Breast epithelium (tissue), 4 donors: Measurements from ENCODE around the gene GUCA2A. TPM values are rescaled to one million over a fixed set of nuclear protein-coding genes. Genes with fewer than 3 reads are reported as not detected.

Experiments used
- DNase-seq, 2 donors: peaks; one replicate each; pipeline ENCODE4 v3.0.0-alpha.2; 2019; ENCODE audit warnings: low spot score in 2 of 2
- H3K27ac ChIP-seq, 2 donors: fragments of 200-600 bp; sonication (generic) in 1 of 2; one replicate each; pipeline ENCODE4 v1.5.1; 2016 to 2019; ENCODE audit warnings: mild to moderate bottlenecking in 1 of 2
- H3K27me3 ChIP-seq, 2 donors: fragments of 200-600 bp; sonication (generic) in 1 of 2; one replicate each; pipeline versions ENCODE4 v1.5.1 to v1.6.0; 2017 to 2019; ENCODE audit warnings: control low read depth in 1 of 2, mild to moderate bottlenecking in 1 of 2
- H3K36me3 ChIP-seq: fragments of 200-600 bp; one replicate; pipeline ENCODE4 v1.5.1; 2019
- H3K4me1 ChIP-seq, 2 donors: fragments of 200-600 bp; sonication (generic); one replicate each; pipeline ENCODE4 v1.5.1; 2016 to 2019; ENCODE audit warnings: control low read depth in 1 of 2
- H3K4me3 ChIP-seq, 3 donors: fragments of 200-600 bp; sonication (generic); 1 replicate in 2 of 3; 2 replicates in 1 of 3; pipeline ENCODE4 v1.5.1; 2016 to 2019; ENCODE audit warnings: mild to moderate bottlenecking in 3 of 3, moderate library complexity in 2 of 3
- H3K9me3 ChIP-seq, 2 donors: fragments of 200-600 bp; sonication (generic) in 1 of 2; one replicate each; pipeline ENCODE4 v1.5.1; 2016 to 2019; ENCODE audit warnings: control low read depth in 1 of 2
- POLR2A ChIP-seq: fragments of 450-650 bp; IDR thresholded peaks from one replicate; pipeline ENCODE4 v1.6.1; 2016; ENCODE audit warnings: antibody characterized with exemption, mild to moderate bottlenecking, moderate library complexity
- POLR2AphosphoS5 ChIP-seq, 3 donors: sonication (generic); formaldehyde crosslinking; IDR thresholded peaks; one replicate each; pipeline ENCODE4 v1.6.1; 2017; ENCODE audit warnings: antibody characterized with exemption in 3 of 3
- intact Hi-C: fragments of 100-400 bp; cut with DNase I; formaldehyde crosslinking; loops from one replicate; pipeline ENCODE4 v1.15.1; 2023; ENCODE audit warnings: low total_unique reads
- total RNA-seq, 3 donors: library from RNA; depleted of rRNA; stranded (reverse); fragments of >200 nt; gene quantifications; one replicate each; pipeline ENCODE4 v1.1.0, GENCODE V29; 2016
- TF ChIP-seq, protein P1 (sequence below), 3 donors: fragments of 450-650 bp; IDR thresholded peaks; one replicate each; pipeline ENCODE4 v1.5.1; 2016 to 2017; ENCODE audit warnings: antibody characterized with exemption in 3 of 3, mild to moderate bottlenecking in 3 of 3, moderate library complexity in 3 of 3

The GUCA2A gene
- total RNA-seq, 3 donors from 2014 or later, result 8.8 TPM; not detected in 2

DNA sequence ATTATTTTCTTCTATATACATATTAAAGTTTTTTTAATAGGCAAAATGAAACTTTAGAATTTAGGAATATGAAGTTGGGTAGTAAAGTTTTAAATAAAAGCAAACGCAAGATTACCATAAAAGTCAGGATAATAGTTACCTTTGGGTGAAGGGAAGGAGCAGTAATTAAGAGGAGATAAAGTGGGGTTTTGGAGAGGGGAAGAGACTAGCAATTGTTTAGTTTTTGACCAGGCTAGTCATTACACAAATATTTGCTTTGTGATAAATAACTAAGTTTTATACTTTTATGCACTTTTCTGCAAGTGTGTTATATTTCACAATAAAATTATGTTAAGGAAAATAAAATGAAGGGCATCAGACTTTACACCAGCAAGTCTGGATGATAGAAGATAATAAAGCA lies 39.0 kb downstream of the GUCA2A start:
- Histone ChIP-seq H3K4me3 (no peak overlapping the region), H3K4me1 (no peaks in the 10 kb centered on the region), H3K27me3 (no peaks in the 10 kb centered on the region), H3K36me3 (no peaks in the 10 kb centered on the region), H3K27ac (no peak overlapping the region), H3K9me3 (no peaks in the 10 kb centered on the region)
- intact Hi-C loops, result no loop called here
- DNase-seq, result no peak
- TF ChIP-seq, protein P1, sequence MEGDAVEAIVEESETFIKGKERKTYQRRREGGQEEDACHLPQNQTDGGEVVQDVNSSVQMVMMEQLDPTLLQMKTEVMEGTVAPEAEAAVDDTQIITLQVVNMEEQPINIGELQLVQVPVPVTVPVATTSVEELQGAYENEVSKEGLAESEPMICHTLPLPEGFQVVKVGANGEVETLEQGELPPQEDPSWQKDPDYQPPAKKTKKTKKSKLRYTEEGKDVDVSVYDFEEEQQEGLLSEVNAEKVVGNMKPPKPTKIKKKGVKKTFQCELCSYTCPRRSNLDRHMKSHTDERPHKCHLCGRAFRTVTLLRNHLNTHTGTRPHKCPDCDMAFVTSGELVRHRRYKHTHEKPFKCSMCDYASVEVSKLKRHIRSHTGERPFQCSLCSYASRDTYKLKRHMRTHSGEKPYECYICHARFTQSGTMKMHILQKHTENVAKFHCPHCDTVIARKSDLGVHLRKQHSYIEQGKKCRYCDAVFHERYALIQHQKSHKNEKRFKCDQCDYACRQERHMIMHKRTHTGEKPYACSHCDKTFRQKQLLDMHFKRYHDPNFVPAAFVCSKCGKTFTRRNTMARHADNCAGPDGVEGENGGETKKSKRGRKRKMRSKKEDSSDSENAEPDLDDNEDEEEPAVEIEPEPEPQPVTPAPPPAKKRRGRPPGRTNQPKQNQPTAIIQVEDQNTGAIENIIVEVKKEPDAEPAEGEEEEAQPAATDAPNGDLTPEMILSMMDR (IDR thresholded peaks at IDR 0.05), result no peak
- TF ChIP-seq POLR2AphosphoS5 (IDR thresholded peaks at IDR 0.05) (no peak), POLR2A (no peak)

- intact Hi-C loops, result no loop called here
- no peak overlapping the region for H3K4me3 ChIP-seq
- no peaks in the 10 kb centered on the region for H3K27me3 ChIP-seq
- no peak for DNase-seq
- no peak overlapping the region for H3K27ac ChIP-seq
- TF ChIP-seq, protein P1 (IDR thresholded peaks at IDR 0.05), result no peak
- no peak for TF ChIP-seq POLR2A
- TF ChIP-seq POLR2AphosphoS5 (IDR thresholded peaks at IDR 0.05), result no peak
- no peaks in the 10 kb centered on the region for H3K9me3 ChIP-seq
- no peaks in the 10 kb centered on the region for H3K36me3 ChIP-seq
- H3K4me1 ChIP-seq, result no peaks in the 10 kb centered on the region
These were observed 42.1 kb downstream of the GUCA2A start for GRCh38 chr1:42122408-42122807.

- TF ChIP-seq POLR2AphosphoS5 (IDR thresholded peaks at IDR 0.05) (no peak), POLR2A (no peak)
- TF ChIP-seq, protein P1 (IDR thresholded peaks at IDR 0.05), result no peak
- no peaks in the 10 kb centered on the region for H3K27me3 ChIP-seq
- intact Hi-C loops, result no loop called here
- H3K27ac ChIP-seq, result no peak overlapping the region
- H3K4me1 ChIP-seq, result no peaks in the 10 kb centered on the region
- no peaks in the 10 kb centered on the region for H3K36me3 ChIP-seq
- no peak overlapping the region for H3K4me3 ChIP-seq
- DNase-seq, result no peak
- H3K9me3 ChIP-seq, result no peaks in the 10 kb centered on the region
These were observed 46.4 kb downstream of the GUCA2A start for GRCh38 chr1:42118125-42118524.

- no peaks in the 10 kb centered on the region for H3K27me3 ChIP-seq
These were observed 47.3 kb downstream of the GUCA2A start for GRCh38 chr1:42117214-42117613.

DNA sequence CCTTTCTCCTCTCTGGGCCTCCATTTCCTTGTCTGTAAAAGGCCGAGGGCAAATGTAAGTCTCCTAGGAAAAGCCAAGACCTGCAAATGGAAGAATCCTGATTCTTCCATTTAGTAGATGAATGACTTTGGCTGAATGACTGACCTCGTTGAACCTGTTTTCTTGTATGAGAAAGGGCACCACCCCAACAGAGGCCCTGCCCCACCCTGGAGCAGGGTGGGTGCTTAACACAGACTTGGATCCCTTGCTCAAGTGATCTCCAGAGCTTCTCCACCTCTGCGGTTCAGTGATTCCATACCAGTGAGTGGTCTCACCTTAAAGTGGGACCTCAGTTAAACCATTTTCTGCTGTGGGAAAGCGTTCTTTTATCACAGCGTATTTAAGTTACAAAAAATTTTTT lies 50.3 kb downstream of the GUCA2A start:
- Histone ChIP-seq H3K36me3 (no peaks in the 10 kb centered on the region), H3K27ac (no peak overlapping the region), H3K9me3 (no peaks in the 10 kb centered on the region), H3K4me3 (no peak overlapping the region), H3K4me1 (no peaks in the 10 kb centered on the region), H3K27me3 (no peaks in the 10 kb centered on the region)
- intact Hi-C loops, result no loop called here
- no peak for DNase-seq
- TF ChIP-seq, protein P1 (IDR thresholded peaks at IDR 0.05), result no peak
- no peak for TF ChIP-seq POLR2AphosphoS5 (IDR thresholded peaks at IDR 0.05)
- no peak for TF ChIP-seq POLR2A

More at GRCh38 chr1:42117214-42117613, 47.3 kb downstream of the GUCA2A start:
- no peak overlapping the region for H3K4me3 ChIP-seq
- no peak for DNase-seq
- no peak overlapping the region for H3K27ac ChIP-seq
- no peaks in the 10 kb centered on the region for H3K4me1 ChIP-seq
- H3K36me3 ChIP-seq, result no peaks in the 10 kb centered on the region
- intact Hi-C loops, result no loop called here
- H3K9me3 ChIP-seq, result no peaks in the 10 kb centered on the region
- no peak for TF ChIP-seq POLR2AphosphoS5 (IDR thresholded peaks at IDR 0.05)
- no peak for TF ChIP-seq POLR2A
- TF ChIP-seq, protein P1 (IDR thresholded peaks at IDR 0.05), result no peak

Other genes with a start within 250 kb of the GUCA2A start
- 10 to 100 TPM in 1 of 3 donors, 1 to 10 TPM in 2; 3.5 to 13.5 (median 9.2) TPM for gene HIVEP3, start 245.8 kb downstream of the GUCA2A start, total RNA-seq
- gene GUCA2B, start 11.3 kb downstream of the GUCA2A start, total RNA-seq, result not detected
- 10 to 100 TPM; 52.6 to 82.7 (median 57.7) TPM for gene FOXJ3, start 170.5 kb upstream of the GUCA2A start, total RNA-seq
- gene RIMKLA, start 216.0 kb upstream of the GUCA2A start, total RNA-seq, result under 1 TPM; 0.32 to 0.73 (median 0.66) TPM